Measurements from ENCODE around the gene TRAF3.

The TRAF3 gene, protein sequence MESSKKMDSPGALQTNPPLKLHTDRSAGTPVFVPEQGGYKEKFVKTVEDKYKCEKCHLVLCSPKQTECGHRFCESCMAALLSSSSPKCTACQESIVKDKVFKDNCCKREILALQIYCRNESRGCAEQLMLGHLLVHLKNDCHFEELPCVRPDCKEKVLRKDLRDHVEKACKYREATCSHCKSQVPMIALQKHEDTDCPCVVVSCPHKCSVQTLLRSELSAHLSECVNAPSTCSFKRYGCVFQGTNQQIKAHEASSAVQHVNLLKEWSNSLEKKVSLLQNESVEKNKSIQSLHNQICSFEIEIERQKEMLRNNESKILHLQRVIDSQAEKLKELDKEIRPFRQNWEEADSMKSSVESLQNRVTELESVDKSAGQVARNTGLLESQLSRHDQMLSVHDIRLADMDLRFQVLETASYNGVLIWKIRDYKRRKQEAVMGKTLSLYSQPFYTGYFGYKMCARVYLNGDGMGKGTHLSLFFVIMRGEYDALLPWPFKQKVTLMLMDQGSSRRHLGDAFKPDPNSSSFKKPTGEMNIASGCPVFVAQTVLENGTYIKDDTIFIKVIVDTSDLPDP

DNA sequence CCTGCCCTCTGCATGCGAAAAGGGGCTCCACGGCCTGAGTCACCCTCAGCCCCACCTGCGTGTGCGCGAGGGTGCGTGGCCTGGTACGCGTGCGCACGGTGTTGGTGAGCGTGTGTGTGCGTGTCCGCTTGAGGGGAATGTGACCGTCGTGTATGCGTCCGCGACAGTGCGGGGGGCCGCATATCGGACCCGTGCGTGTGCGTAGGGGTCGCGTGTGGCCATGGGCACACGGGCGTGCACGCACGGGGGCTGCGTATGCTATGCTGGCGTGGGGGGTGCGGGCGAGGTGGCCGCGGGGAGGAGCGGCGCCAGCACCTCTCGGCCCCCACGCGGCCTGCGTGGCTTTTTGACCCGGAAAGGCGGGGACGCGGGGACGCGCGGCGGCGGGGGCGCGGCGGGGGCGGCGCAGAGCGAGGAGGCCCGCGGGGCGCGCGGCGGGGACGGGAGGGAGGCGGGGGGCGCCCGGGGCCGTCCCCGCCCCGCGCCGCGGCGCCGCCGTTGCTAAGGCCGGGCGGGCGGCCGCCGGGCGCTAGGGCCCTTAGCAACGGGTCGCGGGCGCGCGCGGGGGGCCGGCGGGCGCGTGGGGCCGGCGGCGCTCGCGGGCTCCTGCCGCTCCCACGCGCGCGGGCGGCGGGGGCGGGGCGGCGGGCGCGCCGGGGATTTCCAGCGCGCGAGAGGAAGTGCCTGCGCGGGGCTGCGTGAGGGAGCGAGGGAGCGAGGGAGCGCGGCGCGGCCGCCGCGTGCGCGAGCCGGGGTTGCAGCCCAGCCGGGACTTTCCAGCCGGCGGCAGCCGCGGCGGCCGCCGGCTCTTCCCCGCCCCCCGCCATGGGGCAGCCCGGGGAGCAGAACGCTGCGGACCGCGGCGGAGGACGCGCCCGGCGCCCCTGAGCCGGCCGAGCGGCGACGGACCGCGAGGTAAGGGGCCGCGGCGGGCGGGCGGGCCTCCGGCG lies at the start of gene TRAF3:
Gene TRAF3 (plus strand): TSS at position 689 of the 950 bp plus-strand sequence. CDS start 92,753 bp downstream, outside the sequence.
- DNase-seq (ENCODE audit: low spot score) = peak; percentile 81

DNA sequence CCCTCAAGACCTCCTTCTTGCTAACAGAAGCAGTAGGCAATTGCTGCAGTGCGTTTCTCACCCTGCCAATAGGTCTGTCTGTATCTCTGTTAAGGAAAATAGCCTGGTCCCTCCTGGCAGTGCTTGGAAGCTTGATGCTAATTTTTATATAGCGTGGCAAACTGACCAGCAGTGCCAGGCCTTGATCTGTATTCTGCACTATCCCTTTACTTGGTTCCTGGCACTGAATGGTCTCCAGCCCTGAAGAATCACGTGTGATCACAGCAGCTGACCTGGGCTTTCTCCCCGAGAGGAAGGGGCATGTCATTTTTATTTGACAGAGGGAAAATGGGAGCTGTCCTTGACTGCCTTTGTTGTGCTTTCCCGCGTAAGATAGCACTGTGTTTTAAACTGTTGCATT lies 48.7 kb upstream of the TRAF3 start:
- no peak for DNase-seq (ENCODE audit: low spot score)

DNA sequence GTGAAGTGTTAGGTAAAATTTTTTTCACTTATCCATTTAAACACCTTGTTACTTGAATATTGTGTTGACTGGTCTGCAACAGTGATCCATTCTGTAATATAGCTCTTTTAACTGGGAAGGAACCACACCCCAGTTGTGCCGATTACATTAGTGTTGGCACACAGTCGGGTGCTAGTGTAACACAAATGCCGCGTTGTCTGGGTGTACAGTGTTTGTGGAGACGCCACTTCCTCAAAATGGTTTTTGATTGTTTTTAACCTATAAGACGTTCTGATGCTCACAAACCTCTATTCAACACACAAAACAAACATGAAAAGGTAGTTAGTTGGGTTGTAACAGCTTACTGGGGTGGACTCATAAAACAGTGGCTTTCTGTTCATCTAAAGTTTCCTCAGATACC lies 48.0 kb upstream of the TRAF3 start:
- DNase-seq (ENCODE audit: low spot score) = no peak

DNA sequence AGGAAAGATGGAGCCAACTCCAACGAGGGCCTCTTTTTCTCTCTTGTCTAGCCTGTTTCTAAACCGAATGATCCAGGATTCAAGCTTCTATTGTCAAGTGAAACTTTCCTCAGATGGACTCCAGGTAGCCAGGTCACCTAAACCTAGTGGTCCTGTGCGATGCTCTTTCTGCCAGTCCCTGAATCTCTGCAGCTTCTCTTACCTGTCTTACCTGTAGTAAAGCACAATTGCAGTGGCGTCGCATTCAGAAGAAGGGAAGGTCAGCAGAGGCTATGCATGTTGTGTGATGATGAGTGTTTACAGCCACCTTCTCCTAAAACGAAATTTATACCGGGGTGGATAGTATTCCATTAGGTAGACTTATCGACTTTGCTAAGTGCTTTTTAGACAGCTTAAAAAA lies 47.4 kb upstream of the TRAF3 start:
- no peak for DNase-seq (ENCODE audit: low spot score)

DNA sequence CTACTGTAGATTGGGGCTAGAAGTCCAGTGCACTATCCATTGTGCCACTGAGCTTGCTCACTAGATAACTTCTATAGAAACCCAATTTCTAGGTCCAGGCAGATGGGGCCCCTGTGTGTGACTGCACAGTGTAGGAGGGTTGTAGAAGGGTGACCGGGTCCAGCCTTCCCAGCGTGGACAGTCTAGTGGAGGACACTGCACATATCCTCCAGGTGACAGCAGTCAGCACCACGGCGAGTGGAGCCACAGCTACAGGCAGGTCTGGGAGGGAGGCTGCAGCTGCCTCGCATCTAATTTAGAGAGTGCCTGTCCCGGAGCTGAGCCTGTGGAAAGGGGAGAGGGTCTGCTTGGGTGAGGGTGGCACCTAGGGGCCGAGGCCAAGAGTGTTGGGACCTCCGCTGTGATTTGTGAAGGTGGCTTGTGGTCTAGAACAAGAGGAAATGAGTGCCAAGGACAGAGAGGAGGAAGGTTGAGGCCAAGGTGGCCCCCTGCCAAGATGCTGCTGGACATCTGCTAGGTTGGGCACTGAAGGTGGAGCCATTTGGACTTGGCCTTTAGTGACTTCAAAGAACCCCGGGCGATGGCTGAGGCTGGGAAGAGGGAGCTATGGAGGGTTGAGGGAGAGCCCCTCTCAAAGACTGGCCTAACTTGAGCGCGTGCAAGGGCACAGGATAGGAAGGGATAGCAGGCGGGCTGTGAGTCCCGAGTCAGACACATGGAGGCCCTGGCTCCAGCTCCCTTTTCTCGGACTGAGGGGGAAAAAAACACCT lies 46.0 kb upstream of the TRAF3 start:
- DNase-seq (ENCODE audit: low spot score) = no peak

DNA sequence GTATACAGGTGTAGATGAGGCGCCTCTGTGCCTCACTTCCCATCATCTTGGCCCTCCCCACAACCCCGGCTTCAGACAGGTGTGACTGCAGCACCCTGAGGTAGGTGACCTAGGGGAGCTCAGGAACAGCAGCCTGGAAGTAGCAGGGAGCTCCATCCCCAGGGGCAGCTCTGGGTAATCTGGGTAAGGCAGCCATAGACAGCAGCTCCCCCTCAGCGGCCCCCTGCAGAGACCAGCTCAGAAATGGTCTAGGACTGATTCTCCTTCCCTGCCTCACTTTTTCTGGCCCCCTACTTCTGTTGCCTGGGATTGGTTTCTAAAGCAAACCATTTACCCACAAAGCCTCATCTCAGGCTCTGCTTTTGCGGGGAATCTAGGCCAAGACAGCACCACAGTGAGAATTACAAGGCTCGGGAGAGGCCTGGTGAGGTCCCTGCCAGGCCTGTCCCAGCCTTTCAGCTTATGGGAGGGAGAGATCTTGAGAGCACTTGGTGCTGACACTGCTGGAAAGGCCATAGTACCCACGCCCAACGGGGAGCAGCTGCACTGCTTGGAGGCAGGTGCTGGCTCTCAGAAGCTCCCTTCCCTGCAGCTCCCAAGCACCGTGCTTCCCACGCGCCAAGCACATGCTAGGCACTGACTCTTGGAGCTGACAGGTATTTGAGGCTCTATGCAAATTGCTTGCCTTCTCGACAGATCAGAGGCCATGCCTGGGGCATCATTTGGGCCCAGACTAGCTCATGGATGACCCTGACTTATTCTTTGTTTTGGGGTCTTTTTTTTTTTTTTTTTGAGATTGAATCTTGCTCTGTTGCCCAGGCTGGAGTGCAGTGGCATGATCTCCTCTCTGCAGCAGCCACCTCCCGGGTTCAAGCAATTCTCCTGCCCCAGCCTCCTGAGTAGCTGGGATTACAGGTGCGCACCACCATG lies 45.1 kb upstream of the TRAF3 start:
- no peak for DNase-seq (ENCODE audit: low spot score)

DNA sequence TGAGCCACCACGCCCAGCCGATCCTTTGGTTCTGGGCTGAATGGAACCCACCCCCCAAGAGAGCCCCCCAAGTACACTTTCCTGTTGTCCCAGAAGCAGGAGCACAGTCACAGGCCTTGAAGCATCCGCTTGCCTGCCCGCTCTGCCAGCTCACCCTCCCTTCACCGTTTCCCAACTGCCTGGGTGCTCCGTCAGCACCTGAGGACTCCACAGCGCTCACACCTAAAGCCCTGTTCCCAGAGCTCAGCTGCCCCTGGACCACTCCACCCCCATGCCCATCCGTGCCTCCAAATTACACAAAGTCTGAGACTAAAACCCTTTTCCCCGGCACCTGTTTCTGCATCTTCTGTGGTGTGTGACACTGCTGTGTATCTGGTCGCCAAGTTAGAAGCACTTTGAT lies 44.3 kb upstream of the TRAF3 start:
- no peak for DNase-seq (ENCODE audit: low spot score)

DNA sequence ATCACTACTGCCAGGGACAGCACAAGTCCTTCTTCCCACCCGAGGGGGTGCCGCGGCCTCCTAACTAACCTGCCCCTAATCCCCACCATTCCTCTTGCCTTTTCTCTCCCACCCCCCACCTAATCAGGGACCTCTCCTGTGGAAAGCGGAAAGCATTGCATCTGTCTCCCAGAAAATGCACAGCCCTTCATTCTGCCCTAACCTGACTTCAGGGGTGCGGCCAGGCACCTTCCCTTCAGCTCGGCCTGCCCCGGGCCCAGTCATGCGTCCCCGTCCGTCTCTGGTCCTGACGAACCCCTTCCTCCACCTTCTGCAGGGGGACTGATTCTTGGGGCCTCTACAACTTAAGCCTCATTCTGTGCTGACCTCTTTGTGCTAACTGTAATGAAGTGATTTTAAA lies 43.9 kb upstream of the TRAF3 start:
- DNase-seq (ENCODE audit: low spot score) = no peak

DNA sequence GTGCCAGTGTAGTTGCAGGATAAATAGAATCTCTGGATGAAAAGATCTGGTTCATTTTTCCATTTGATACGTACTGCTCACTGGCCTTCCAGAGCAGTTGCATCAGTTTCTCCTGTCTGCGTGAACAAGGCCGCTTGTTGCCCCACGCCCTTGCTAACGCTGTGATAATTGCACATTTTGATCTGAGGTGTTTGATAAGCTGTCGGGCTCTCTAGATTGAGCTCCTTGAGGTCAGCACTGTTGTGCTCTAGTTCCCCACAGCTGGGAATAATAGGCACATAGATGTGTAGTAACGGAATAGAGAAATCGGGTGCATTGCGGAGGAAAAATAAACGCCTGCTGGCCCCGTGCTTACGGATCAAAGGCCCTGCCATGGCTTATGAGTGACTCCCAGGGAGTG lies 42.8 kb upstream of the TRAF3 start:
- DNase-seq (ENCODE audit: low spot score) = no peak

DNA sequence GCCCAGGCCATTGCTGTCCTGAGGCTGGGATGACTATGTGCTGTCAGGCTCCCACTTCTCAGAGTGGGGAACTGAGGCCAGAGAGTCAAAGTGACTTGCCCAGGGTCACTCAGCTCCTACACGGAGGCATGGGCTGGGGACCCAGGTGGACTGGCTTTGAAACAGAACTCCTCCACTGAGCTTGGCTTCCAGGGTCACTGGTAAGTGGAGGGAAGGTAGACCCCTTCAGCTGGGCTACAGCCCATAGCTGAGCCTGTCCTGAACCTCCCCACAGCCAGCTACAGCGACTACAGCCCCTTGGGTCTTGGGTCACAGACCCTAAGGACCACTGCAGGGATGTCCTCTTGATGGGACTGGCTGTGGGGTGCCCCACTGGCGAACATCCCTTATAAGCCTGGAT lies 40.3 kb upstream of the TRAF3 start:
- no peak for DNase-seq (ENCODE audit: low spot score)

DNA sequence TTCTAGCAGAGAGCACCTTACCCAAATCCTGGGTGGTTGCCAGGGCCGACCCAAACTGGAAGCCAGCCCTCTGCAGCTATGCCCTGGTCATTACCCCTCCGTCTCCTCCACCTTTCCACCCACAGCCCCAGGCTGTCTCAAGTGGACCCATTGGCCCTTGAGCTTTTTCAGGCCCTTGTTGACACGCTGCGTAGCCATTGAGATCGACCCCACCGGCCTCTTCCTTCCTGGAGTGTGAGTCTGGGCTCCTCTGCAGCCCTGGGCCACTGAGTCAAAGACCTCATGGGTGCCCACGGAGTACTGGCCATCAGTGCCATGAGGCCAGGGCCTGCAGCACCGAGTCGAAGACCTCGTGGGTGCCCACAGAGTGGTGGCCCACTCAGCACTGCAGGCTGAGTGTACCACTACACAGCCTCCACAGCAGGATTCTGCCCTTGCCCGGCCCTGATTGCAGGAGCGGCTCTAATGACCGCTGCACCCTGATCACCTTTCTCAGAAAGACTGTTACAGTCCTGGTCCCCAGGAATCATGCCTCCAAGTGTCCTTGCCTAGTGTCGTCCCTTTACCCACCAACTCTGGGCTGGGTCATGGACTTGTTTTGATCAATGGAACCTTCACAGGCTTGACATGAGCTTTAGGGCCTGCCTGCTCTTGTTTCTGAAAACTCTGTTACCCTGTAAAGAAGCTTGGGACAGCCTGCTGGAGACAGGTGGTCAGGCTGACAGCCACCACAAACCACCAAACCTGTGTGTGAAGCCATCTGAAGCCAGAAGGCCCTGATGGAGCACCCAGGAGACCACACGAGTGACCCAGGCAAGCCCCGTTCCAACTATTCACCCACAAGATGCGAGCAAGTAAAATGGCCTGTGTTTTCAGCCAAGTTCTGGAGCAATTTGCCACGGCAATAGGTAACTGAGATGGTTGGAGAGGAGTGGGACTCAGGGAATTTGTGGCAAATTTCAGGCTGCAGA lies 39.6 kb upstream of the TRAF3 start:
- no peak for DNase-seq (ENCODE audit: low spot score)

DNA sequence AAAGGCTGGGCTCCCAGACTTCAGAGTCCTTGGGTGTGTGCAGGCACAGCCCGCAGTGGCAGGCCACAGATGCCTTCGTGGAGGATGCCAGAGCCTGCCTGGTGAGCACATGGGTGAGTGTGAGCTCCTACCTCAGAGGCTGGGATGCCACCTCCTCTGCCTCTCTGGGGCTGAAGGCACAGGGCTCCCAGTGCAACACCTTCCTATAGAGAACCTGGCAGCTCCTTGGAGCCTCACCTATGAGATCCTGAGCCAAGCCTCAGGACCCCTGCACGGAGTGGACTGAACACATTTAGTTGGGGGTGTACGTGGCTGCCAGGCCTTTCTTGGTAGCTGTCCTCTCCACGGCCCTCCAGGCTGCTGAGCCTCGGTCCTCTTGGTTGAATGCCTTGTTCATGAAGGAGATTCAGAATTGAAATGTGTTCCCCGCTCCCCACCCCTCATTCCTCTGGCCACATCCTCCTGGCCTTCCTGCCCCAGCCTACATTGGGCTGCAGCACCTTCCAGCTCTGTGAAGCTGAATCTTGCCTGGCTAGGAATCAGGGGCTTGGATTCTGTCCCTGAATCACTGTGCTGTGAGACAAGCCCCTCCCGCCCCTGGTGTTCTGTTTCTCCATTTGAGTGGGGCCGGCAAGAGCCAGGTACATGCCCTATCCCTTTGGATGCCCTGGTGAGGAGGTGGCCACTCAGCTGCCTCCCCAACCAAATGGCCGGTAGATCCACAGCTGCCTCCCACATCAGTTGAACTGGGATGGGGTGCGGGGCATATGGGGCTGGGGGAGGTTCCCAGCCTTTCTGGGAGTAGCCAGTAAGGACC lies 38.7 kb upstream of the TRAF3 start:
- no peak for DNase-seq (ENCODE audit: low spot score)

DNA sequence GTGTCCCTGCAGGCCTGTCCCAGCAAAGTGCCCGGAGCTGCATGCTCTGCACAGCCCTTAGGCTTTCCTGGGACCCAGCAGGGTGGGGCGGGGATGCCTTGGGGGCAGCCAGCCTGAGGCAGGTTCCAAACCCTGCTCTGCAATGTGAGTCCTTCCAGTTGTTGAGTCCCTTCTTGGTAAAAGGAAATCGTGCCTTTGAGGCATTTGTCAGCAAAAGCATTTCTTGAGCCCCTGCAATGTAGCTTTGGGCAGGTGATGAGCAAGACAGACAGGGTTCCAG lies 38.1 kb upstream of the TRAF3 start:
- DNase-seq (ENCODE audit: low spot score) = no peak

DNA sequence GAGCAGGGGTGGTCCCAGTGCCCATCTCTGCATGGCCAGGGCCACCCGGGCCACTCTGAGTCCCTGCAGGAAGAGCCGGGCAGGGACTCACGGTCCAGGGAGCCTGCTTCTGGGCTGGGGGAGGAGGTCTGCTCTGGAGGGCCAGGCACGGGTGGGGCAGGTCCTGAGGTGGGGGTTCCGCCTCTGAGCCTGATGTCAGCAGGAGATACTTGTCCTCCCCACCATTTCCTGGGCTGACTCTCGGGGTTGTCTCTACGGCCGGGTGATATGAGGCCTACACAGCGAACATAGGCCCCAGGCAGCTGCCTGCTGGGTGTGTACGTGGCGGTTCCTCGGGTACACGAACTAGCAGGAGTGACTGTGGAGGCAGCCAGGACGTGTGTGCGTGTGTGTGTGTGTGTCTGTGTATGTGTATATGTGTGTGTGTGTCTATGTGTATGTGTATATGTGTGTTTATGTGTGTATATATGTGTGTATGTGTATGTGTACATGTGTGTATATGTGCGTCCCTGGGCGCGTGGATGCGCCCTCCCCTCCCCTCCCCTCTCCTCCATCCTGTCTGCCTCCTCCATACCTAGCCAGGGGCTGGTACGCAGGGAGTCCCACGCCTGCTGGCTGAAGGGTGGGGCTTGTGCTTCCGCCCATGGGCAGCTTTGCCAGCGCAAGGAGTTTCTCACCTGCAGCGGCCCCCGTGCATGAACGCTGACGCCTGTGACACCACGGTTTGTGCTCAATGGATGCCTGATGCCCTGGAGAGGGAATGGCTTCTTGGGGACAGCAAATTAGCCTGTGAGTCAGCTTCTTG lies 30.4 kb upstream of the TRAF3 start:
- no peak for DNase-seq (ENCODE audit: low spot score)

DNA sequence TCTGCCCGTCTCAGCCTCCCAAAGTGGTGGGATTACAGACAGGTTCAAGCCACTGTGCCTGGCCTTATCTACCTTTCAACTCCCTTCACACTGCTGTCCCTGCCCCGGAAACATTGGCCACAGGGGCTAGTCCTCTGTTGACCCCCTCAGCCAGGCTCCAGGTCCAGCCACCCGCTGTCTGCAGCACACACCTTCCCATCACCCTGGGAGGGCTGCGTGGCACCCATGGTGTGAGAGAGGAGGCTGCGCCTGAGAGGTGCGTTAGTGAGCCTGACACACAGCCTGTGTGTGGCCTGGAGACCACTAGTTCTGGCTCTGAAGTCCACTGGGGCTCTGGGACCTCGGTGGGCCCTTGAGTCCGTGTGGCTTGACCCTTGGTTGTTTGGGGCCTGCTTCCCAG lies 28.4 kb upstream of the TRAF3 start:
- no peak for DNase-seq (ENCODE audit: low spot score)

DNA sequence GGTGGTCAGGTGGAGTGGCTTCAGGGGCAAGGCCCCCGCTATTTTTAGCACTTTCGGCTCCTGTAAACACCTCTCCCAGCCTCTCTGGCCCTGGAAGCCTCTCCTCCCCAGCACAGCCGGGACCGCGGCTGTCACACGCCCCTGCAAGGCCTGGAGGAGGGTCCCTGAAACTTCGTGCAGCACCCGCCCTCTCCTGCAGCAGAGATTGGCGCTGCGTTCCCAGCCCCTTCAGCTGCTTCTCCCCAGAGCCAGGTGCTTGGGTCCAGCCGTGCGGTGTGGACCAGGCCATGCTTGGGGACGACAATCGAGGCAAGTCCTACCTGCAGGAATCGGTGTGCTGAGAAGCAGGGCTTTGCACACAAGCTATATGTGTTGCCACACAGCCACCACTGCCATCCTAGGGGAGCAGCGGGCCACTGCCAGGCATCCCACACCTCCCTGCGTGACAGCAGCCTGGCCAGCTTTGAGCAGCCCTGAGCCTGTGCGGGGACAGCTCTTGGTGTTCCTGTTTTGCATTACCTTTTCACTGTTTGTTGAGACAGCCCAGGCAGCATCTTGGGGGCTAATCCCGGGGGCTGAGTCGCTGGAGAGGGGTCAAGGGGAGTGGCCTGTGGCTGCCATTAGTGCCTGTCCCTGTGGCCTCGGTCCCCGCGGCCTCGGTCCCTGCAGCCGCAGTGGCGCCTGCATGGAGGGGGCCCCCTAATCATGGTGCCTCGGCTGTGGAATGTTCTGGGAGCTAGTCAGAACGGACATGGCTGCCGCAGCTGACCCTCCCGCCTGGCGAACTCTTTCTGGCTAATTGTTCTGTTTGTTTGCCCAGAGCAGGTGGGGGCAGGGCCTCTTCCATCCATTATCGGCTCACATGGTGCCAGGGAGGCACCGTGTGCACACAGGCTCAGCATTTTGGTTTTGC lies 27.6 kb upstream of the TRAF3 start:
- DNase-seq (ENCODE audit: low spot score) = no peak

DNA sequence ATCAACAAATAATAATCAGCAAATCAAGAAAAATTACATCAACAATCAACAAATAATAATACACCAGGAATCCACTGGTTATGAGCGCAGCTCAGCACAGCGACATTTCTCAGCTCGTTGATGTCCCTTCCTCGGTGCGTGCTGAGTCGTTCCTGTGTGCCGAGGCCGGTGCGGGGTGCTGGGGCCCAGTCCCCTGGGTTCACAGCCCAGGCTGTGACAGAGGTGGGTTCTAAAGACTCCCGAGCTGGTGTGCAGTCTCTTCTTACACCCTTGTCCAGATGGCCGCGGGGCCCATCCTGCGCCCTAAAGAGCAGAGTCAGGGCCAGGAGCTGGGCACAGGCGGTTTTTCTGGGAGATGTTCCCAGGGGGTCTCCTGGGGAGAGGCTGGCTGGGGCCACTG lies 26.9 kb upstream of the TRAF3 start:
- no peak for DNase-seq (ENCODE audit: low spot score)

All from AG08395 (cell line).